Dedifferentiated amniotic fluid mesenchymal stem cell (primary cell): ENCODE data around the gene ADD1.

Source experiments
- DNase-seq: peaks from one replicate; pipeline ENCODE4 v3.0.0-alpha.2; 2016; ENCODE audit errors: extremely low spot score

The ADD1 gene

DNA sequence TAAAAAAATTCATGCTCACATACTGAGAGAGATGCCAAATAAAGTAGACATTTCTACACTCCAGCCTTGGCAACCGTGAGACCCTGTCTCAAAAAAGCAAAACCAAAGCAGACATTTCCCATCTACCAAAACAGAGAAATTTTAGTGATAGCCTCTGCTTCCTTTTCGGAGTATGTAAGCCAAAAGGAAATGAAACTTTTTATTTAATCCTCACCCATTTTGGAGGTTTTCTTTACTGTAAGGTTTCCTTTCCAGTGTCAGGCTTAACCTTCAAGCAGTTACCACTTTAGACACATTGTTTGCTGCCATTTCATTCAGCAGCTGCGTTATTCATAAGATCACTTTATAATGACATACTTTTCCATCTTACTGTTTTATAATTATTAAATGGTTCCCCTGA is 15.9 kb downstream of the ADD1 start:
- DNase-seq = no peak

DNA sequence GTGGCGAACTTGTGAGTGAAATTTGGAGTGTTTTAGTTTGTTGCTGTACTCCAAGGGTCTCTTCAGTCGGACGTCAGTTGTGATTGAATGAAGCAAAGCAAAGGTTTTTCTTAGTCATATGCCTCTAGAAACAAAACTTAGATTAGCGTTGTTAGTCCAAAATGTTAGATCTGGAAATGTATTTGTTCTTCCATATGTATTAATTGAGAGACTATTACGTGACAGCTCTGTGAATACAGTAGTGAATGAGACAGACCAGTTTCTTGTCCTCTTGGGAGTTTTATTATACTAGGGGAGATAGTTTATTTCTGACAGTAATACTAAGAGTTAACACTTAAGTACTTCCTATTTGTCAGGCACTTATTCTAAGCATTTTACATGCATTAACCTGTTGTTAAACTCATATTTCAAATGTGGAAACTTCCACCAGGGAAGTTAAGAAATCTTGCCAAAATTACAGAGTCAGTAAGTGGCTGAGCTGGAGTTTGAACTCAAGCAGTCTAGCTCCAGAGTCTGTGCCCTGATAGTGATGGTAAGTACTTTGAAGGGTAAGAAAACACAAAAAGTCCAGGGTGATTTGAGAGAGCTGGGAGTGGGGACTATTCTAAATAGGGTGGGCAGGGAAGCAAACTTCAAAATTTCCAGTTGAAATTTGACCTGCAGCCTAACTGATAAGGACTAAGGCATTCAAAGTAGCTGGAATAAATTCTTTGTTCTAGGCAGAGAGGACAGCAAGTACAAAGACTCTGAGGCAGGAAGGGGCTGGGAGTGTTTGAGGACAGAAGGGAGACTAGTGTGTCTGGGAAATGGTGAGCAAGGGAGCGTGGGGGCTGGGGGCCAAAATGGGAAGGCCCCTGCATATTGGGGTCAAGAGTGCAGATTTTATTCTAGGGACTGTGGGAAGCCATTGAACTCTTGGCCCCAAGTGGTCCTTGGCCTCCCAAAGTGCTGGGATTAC is 17.0 kb downstream of the ADD1 start:
- no peak for DNase-seq

- no peak for DNase-seq
Measured at GRCh38 chr4:2861631-2862436, 18.2 kb downstream of the ADD1 start.

- no peak for DNase-seq
Measured at GRCh38 chr4:2862528-2862927, 18.9 kb downstream of the ADD1 start.

GRCh38 chr4:2863649-2864048 is 20.0 kb downstream of the ADD1 start:
- no peak for DNase-seq

- DNase-seq = no peak
Measured at GRCh38 chr4:2865196-2865780, 21.6 kb downstream of the ADD1 start.

DNA sequence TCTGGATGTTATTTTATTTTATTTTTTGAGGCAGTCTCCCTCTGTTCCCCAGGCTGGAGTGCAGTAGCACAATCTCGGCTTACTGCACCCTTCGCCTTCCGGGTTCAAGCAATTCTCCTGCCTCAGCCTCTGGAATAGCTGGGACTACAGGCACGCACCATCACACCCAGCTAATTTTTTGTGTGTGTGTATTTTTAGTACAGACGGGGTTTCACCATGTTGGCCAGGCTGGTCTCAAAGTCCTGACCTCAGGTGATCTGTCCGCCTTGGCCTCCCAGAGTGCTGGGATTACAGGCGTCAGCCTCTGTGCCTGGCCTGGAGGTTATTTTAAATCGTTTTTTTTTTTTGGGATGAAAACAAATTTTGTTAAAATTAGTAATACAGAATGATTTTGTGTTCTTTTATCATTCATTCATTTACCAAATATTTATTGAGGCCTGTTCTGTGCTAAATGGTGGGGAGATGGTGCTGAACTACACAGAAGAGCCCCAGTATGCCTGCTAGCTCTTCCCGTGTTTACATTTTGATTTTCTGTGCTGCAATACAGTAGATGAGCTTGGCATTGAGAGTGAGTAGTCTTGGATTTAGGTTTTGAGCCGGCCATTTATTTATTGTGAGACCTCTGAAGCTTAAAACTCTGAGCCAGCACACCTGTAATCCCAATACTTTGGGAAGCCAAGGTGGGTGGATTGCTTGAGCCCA is 22.7 kb downstream of the ADD1 start:
- DNase-seq = no peak

DNA sequence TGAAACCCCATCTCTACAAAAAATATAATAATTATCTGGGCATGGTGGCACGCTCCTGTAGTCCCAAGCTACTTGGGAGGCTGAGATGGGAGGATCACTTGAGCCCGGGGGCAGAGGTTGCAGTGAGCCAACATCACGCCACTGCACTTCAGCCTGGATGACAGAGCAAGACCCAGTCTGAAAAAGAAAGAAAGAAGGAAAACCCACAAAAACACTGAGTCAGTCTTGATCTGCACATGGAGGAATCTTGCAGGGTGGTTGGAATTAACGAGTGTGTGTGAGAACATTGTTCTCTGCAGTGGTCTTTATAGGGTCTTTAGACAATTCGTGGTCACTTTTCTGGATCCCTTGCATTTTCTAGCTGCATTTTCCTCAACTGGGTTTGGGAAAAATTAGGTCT is 23.2 kb downstream of the ADD1 start:
- no peak for DNase-seq

GRCh38 chr4:2867758-2868491 is 24.3 kb downstream of the ADD1 start:
- DNase-seq = no peak

DNA sequence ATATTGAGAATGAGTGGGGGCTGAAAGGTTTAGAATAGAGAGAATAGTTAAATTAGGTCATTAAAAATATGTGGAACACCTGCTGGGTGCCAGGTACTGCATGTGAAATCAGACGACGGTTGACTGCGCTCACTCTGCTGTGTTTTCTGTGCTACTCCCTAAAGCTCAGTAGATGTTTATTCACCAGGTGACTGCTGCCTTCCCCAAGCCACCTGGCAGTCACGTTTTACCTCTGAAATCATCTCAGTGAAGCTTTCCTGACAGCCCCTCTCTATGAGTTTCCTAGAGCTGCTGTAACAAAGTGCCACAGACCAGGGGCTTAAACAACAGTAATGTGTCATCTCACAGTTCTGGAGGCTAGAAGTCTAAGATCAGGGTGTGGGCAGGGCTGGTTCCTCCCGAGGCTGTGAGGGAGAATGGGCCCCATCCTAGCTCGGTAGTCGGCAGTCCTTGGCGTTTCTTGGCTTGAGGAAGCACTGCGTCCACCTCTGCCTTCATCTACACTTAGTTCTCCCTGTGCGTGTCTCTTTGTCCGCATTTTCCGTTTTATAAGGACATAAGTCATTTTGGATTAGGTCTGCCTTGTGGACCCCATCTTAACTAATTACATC is 25.3 kb downstream of the ADD1 start:
- no peak for DNase-seq

DNA sequence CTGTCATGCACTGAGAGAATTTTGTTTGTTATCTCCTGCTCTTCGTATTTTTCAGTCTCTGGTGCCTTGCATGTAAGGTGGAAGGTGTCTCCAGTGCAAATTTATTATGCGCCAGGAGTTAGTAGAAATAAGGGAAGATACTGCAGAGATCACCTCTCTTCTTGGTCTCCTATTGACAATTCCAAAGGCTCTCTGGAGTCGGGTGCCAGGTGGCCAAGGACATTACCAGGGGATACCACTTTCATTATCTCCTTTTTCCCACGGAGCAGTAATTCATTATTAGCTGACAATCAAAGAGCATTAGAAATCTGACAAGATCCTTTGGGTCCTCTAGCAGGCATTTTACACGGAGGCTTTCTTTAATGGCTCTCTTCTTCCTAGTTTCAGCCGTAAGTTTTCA is 26.0 kb downstream of the ADD1 start:
- no peak for DNase-seq

GRCh38 chr4:2870082-2870481 is 26.4 kb downstream of the ADD1 start:
- no peak for DNase-seq

DNA sequence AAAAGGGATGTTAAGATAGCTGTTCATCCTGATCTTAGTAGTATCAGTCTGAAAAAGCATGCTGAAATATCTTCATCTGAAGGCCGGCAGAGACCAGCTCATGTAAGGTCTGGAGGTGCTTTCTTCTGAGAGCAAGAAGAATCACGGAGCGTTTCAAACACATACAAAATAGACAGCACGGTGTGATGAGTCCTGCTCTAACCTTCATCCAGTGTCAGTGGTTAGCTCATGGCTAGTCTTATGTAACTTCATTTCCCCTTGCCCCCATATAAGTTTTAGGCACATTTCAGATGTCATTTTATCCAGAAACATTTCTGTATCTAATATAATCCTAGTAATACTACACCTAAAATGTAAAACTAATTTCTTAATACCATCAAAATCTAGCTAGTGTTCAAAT is 27.8 kb downstream of the ADD1 start:
- DNase-seq = no peak

GRCh38 chr4:2871911-2872310 is 28.3 kb downstream of the ADD1 start:
- no peak for DNase-seq

- DNase-seq = no peak
Measured at GRCh38 chr4:2873329-2873728, 29.7 kb downstream of the ADD1 start.

GRCh38 chr4:2874861-2875260 is 31.2 kb downstream of the ADD1 start:
- DNase-seq = no peak

- DNase-seq = no peak
Measured at GRCh38 chr4:2875556-2875955, 31.9 kb downstream of the ADD1 start.

- DNase-seq = no peak
Measured at GRCh38 chr4:2878346-2878745, 34.7 kb downstream of the ADD1 start.

DNA sequence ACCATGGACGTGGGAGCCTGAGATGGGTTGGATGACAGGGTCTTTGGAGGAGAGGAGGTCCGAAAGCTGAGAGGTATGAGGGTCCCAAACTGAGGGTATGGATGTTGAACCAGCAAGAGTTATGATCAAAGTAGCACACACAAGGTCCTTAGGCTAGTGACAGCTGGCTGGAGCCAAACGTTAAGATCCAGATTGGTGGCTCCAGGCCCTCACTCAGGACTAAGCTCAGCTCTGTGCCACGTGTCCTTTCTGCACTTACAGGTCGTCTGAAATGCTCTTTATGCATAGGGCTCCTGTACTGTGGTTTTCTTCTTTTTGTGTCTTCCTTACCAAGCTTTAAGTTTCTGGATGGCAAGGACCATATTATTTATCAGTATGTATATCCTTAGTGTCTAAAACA is 35.4 kb downstream of the ADD1 start:
- no peak for DNase-seq

DNA sequence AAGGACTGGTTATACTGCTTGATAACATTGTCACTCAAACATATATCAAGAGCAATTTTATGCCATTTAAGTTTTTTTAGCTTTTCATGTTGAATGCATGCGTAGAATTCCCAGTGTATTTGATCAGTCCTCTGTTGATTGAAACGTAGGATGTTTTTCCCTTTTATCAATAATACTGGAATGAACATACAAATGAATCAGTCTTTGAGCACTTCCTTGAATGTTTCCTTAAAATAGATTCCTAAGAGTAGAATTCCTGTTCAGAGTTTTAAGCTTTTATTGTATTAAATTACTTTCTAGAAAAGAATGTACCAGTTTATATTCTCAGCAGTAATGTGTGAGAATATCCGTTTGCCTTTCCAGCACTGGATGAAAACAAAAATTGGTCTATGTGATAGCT is 37.8 kb downstream of the ADD1 start:
- DNase-seq = no peak

DNA sequence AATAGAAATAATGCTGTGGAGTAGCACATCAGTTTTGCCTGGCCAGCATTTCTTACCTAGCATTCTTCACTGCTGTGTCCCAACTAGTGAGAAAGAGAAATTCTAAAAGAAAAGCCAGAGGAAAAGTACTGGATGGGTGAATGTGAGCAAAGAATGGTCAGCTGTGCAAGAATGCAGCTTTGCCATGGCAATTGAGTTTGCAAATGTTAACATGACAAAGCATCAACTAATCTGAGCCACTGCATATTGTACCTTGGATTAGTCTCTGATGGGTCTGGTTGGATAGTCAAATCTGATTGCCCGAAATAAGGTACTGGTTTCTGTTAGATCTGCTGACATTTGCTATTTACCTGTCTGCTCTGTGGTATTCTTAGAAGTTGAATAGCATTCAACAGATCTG is 38.7 kb downstream of the ADD1 start:
- DNase-seq = no peak
